HCT116 (cell line): Measurements from ENCODE around the gene C1QL4.

Experiments
- CTCF ChIP-seq, 3 experiments: fragments of 200-600 bp in 1 of 3; sonication (generic) in 1 of 3; IDR thresholded peaks in 2 of 3; conservative IDR thresholded peaks in 1 of 3; 2 replicates each; pipeline ENCODE4 v1.5.1; 2012 to 2017; ENCODE audit warnings: low read depth in 2 of 3, low read length in 2 of 3, antibody characterized with exemption in 1 of 3, borderline replicate concordance in 1 of 3, control low read depth in 1 of 3, mild to moderate bottlenecking in 1 of 3, mixed read lengths in 1 of 3, mixed run types in 1 of 3, moderate library complexity in 1 of 3; ENCODE audit not compliant: insufficient read depth in 1 of 3
- EZH2 ChIP-seq: fragments of 200-600 bp; sonication (generic); IDR thresholded peaks from 2 replicates; pipeline ENCODE4 v1.6.1; 2017; ENCODE audit warnings: antibody characterized with exemption, mixed run types
- RAD21 ChIP-seq: IDR thresholded peaks from 2 replicates; pipeline ENCODE4 v1.6.1; 2012; ENCODE audit warnings: low read depth, mild to moderate bottlenecking
- REST ChIP-seq: IDR thresholded peaks from 2 replicates; pipeline ENCODE4 v1.6.1; 2012; ENCODE audit warnings: low read depth
- SIN3A ChIP-seq: IDR thresholded peaks from 2 replicates; pipeline ENCODE4 v1.6.1; 2012; ENCODE audit warnings: low read depth
- SP1 ChIP-seq: IDR thresholded peaks from 2 replicates; pipeline ENCODE4 v1.6.1; 2012; ENCODE audit warnings: low read depth

GRCh38 chr12:49327887-49328286, 9.1 kb downstream of the C1QL4 start:
- TF ChIP-seq RAD21, result no peak
- no peak for TF ChIP-seq CTCF (IDR thresholded peaks at IDR 0.05 in 2 of 3, conservative IDR thresholded peaks at IDR 0.05 in 1 of 3; ENCODE audit: borderline replicate concordance in 1 of 3, insufficient read depth in 1 of 3, low read depth in 2 of 3, low read length in 2 of 3)
- TF ChIP-seq EZH2, result no peak
- TF ChIP-seq REST, result no peak
- TF ChIP-seq SP1, result no peak
- TF ChIP-seq SIN3A, result no peak
